Omental fat pad (tissue), 4 donors: ENCODE data around the gene ITSN1. TPM values are rescaled to one million over a fixed set of nuclear protein-coding genes. Genes with fewer than 3 reads are reported as not detected.
A peak's percentile ranks its signal among the peaks of the same experiment; 100 is the strongest.

Experiments used
- ATAC-seq: fragments of 150-250 bp; one replicate; pipeline ENCODE4 v1.9.1; 2016; ENCODE audit warnings: mild to moderate bottlenecking, moderate library complexity; ENCODE audit not compliant: low FRiP score
- DNase-seq: peaks from one replicate; pipeline ENCODE4 v3.0.0-alpha.2; 2019; ENCODE audit warnings: low spot score
- CTCF ChIP-seq, 3 donors: fragments of 450-650 bp; IDR thresholded peaks; one replicate each; pipeline ENCODE4 v1.5.1; 2016 to 2017; ENCODE audit warnings: antibody characterized with exemption in 3 of 3, mild to moderate bottlenecking in 3 of 3, moderate library complexity in 2 of 3
- total RNA-seq, 4 donors: library from RNA; depleted of rRNA; stranded (reverse); fragments of >200 nt; gene quantifications; one replicate each; pipeline ENCODE4 v1.1.0, GENCODE V29; 2016

Gene ITSN1
- total RNA-seq, 4 donors from 2014 or later = 71.4 to 248 (median 151) TPM

- no peak for TF ChIP-seq CTCF (IDR thresholded peaks at IDR 0.05)
- no peak for DNase-seq
- ATAC-seq = no peak
Observed at GRCh38 chr21:33660406-33660805, 18.1 kb downstream of the ITSN1 start.

GRCh38 chr21:33661146-33661545 lies 18.8 kb downstream of the ITSN1 start:
- no peak for ATAC-seq
- TF ChIP-seq CTCF (IDR thresholded peaks at IDR 0.05) = no peak

GRCh38 chr21:33662046-33662445 lies 19.7 kb downstream of the ITSN1 start:
- no peak for DNase-seq
- no peak for TF ChIP-seq CTCF (IDR thresholded peaks at IDR 0.05)
- ATAC-seq = no peak

More at GRCh38 chr21:33661146-33661545, 18.8 kb downstream of the ITSN1 start:
- DNase-seq = no peak

- no peak for ATAC-seq
- no peak for DNase-seq
- no peak for TF ChIP-seq CTCF (IDR thresholded peaks at IDR 0.05)
Observed at GRCh38 chr21:33663241-33663640, 20.9 kb downstream of the ITSN1 start.

- no peak for TF ChIP-seq CTCF (IDR thresholded peaks at IDR 0.05)
- no peak for DNase-seq
- no peak for ATAC-seq
Observed at GRCh38 chr21:33664135-33664534, 21.8 kb downstream of the ITSN1 start.

- no peak for DNase-seq
- TF ChIP-seq CTCF (IDR thresholded peaks at IDR 0.05) = no peak
- peak; percentile 77 for ATAC-seq
Observed at GRCh38 chr21:33666153-33666552, 23.9 kb downstream of the ITSN1 start.

GRCh38 chr21:33667636-33668035 lies 25.3 kb downstream of the ITSN1 start:
- ATAC-seq = no peak
- TF ChIP-seq CTCF (IDR thresholded peaks at IDR 0.05) = no peak

More at GRCh38 chr21:33667636-33668035, 25.3 kb downstream of the ITSN1 start:
- no peak for DNase-seq
